Measurements from ENCODE around the gene ANKUB1.

DNA sequence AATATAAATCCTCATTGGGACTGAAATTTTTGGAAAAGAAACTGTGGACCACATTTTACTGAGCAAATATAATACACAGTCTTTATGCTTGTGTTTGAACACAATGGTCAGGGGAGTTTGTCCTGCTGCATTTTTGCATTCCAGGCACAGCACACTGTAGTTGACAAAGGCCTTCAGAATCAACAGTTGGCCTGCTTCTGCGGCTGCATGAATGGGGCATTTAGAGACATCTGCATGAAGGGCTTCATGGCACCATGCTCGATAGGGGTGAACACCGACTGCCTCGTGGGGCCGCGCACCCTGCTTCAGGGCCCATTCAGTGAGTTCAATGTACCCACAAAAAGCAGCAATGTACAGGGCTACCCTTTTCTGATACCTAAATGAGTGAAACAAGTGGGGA lies 24.6 kb downstream of the ANKUB1 start:
- TF ChIP-seq, protein P1, sequence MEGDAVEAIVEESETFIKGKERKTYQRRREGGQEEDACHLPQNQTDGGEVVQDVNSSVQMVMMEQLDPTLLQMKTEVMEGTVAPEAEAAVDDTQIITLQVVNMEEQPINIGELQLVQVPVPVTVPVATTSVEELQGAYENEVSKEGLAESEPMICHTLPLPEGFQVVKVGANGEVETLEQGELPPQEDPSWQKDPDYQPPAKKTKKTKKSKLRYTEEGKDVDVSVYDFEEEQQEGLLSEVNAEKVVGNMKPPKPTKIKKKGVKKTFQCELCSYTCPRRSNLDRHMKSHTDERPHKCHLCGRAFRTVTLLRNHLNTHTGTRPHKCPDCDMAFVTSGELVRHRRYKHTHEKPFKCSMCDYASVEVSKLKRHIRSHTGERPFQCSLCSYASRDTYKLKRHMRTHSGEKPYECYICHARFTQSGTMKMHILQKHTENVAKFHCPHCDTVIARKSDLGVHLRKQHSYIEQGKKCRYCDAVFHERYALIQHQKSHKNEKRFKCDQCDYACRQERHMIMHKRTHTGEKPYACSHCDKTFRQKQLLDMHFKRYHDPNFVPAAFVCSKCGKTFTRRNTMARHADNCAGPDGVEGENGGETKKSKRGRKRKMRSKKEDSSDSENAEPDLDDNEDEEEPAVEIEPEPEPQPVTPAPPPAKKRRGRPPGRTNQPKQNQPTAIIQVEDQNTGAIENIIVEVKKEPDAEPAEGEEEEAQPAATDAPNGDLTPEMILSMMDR (IDR thresholded peaks at IDR 0.05 in 8 of 11, conservative IDR thresholded peaks at IDR 0.05 in 3 of 11), result no peak
- no peak for TF ChIP-seq POLR2AphosphoS5 (IDR thresholded peaks at IDR 0.05)

Measured in spleen (tissue), 7 donors.